GM18873 (cell line): ENCODE data around the gene APLF.
A peak's percentile ranks its signal among the peaks of the same experiment; 100 is the strongest.
"Not testable (repeated sequence)": the region's sequence is repeated elsewhere in the genome, so short reads cannot be mapped to it uniquely, and the experiment has no call there.

ENCODE experiments used
- ATAC-seq: cut with Tn5 transposase; IDR thresholded peaks from one replicate; pipeline ENCODE4 v1.9.1; 2021; ENCODE audit warnings: mild to moderate bottlenecking, moderate library complexity, moderate number of reproducible peaks; ENCODE audit not compliant: unreplicated experiment, low FRiP score

The APLF gene

GRCh38 chr2:68441179-68441993, 26.0 kb upstream of the APLF start:
- ATAC-seq = peak; percentile 96

GRCh38 chr2:68441994-68442322, 25.4 kb upstream of the APLF start:
- no peak for ATAC-seq

GRCh38 chr2:68446425-68446824, 21.0 kb upstream of the APLF start:
- not testable (repeated sequence) for ATAC-seq

- ATAC-seq = no peak
These were observed 20.3 kb upstream of the APLF start for GRCh38 chr2:68447118-68447517.

GRCh38 chr2:68448671-68449653, 18.4 kb upstream of the APLF start:
- ATAC-seq = no peak

GRCh38 chr2:68452158-68452900, 15.1 kb upstream of the APLF start:
- ATAC-seq = no peak

GRCh38 chr2:68453761-68454360, 13.5 kb upstream of the APLF start:
- ATAC-seq = no peak

- no peak for ATAC-seq
These were observed 12.7 kb upstream of the APLF start for GRCh38 chr2:68454719-68455118.

- no peak for ATAC-seq
These were observed 11.2 kb upstream of the APLF start for GRCh38 chr2:68456198-68456597.

- no peak for ATAC-seq
These were observed 8.4 kb upstream of the APLF start for GRCh38 chr2:68458981-68459380.

- no peak for ATAC-seq
These were observed 4.0 kb upstream of the APLF start for GRCh38 chr2:68463287-68463877.

GRCh38 chr2:68464651-68465050, 2.7 kb upstream of the APLF start:
- no peak for ATAC-seq

- ATAC-seq = no peak
These were observed 2.1 kb upstream of the APLF start for GRCh38 chr2:68465081-68465916.

- no peak for ATAC-seq
These were observed 1.0 kb upstream of the APLF start for GRCh38 chr2:68466361-68466777.

- ATAC-seq = no peak
These were observed 658 bp upstream of the APLF start for GRCh38 chr2:68466778-68467076.

GRCh38 chr2:68468801-68469200, 1.4 kb downstream of the APLF start:
- no peak for ATAC-seq

- no peak for ATAC-seq
These were observed 2.5 kb downstream of the APLF start for GRCh38 chr2:68469935-68470334.

GRCh38 chr2:68471385-68471784, 4.0 kb downstream of the APLF start:
- ATAC-seq = no peak

- ATAC-seq = no peak
These were observed 5.5 kb downstream of the APLF start for GRCh38 chr2:68472796-68473414.
